ENCODE measurements around the gene FFAR1.

Gene FFAR1

DNA sequence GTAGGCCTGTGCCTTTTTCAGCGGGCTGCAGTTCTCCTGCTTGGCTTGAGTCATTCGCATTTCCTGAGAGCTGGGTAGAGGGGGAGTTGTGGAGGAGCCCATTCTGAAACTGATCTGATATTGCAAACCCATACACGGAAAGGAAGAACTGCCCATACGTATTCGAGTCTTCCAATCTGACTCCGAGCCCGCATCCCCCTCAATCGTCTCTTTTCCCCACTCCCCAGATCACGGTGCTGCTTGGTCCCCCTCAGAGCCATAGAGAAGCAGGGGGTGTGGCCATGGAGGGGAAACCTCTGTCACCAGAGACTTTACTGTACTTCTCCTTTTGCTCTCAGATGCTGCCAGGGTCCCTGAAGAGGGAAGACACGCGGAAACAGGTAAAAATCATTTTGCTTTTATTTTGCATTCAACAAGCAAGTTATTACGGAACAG is 18.8 kb upstream of the FFAR1 start, which contains the start of gene CD22:
Gene CD22, plus strand, starts transcription at position 337 of the 435 bp plus-strand sequence. CDS start 2,854 bp downstream, outside the sequence.
- no peak within 1 kb of the TSS for H3K27ac ChIP-seq
- no peak for TF ChIP-seq CTCF (conservative IDR thresholded peaks at IDR 0.05)
- TF ChIP-seq ZFX (IDR thresholded peaks at IDR 0.05) = no peak

GRCh38 chr19:35329323-35329722 is 18.4 kb upstream of the FFAR1 start:
- no peak for TF ChIP-seq CTCF (conservative IDR thresholded peaks at IDR 0.05)
- no peak for TF ChIP-seq ZFX (IDR thresholded peaks at IDR 0.05)
- H3K27ac ChIP-seq = no peak overlapping the region

- TF ChIP-seq ZFX (IDR thresholded peaks at IDR 0.05) = no peak
- TF ChIP-seq CTCF (conservative IDR thresholded peaks at IDR 0.05) = no peak
Measured at GRCh38 chr19:35330475-35330874, 17.2 kb upstream of the FFAR1 start.

GRCh38 chr19:35331551-35332214 is 16.0 kb upstream of the FFAR1 start:
- no peak overlapping the region for H3K27ac ChIP-seq
- TF ChIP-seq CTCF (conservative IDR thresholded peaks at IDR 0.05) = no peak
- no peak for TF ChIP-seq ZFX (IDR thresholded peaks at IDR 0.05)

More at GRCh38 chr19:35330475-35330874, 17.2 kb upstream of the FFAR1 start:
- H3K27ac ChIP-seq = no peak overlapping the region

GRCh38 chr19:35332817-35333216 is 14.9 kb upstream of the FFAR1 start:
- TF ChIP-seq CTCF (conservative IDR thresholded peaks at IDR 0.05) (no peak), ZFX (IDR thresholded peaks at IDR 0.05) (no peak)
- H3K27ac ChIP-seq = no peak overlapping the region

GRCh38 chr19:35334144-35334753 is 13.5 kb upstream of the FFAR1 start:
- TF ChIP-seq ZFX (IDR thresholded peaks at IDR 0.05) (no peak), CTCF (conservative IDR thresholded peaks at IDR 0.05) (no peak)
- H3K27ac ChIP-seq = no peak overlapping the region

DNA sequence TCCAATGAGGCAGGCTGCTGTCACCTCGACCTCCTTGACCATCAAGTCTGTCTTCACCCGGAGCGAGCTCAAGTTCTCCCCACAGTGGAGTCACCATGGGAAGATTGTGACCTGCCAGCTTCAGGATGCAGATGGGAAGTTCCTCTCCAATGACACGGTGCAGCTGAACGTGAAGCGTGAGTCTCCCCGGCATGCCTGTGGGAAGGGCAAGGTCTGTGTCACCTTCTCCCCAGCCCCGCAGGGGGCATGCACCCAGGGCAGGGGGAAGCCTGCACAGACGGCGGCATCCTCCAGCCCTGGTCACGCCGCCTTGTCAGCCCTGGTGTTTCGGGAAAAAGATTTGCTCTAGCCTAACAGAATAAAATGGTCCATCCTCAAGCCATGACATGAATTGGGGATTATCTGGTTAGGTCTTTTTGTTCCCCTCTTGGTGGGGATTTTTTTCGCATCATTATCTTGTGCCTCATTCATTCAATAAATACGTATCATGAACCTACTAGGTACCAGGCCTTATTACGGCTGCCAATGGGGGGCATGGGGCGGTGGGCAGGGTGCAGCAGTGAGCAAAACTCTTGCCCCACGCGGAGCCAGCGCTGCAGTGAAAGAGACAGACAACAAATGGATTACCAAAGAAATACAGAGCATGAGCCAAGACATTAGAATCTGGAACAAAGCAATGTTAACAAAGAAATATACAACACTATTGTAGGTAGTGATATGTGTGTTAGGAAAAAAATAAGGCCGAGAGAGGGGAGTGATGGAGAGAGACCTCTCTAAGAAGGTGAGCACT is 11.3 kb upstream of the FFAR1 start:
- no peak for TF ChIP-seq ZFX (IDR thresholded peaks at IDR 0.05)
- TF ChIP-seq CTCF (conservative IDR thresholded peaks at IDR 0.05) = no peak
- no peak overlapping the region for H3K27ac ChIP-seq

Data from C4-2B (cell line).